IPS-NIHi7 (cell line): Measurements from ENCODE around the gene IFITM1.
A peak's percentile ranks its signal among the peaks of the same experiment; 100 is the strongest.
"Not testable (repeated sequence)": the region's sequence is repeated elsewhere in the genome, so short reads cannot be mapped to it uniquely, and the experiment has no call there.

Source experiments
- DNase-seq: peaks from one replicate; pipeline ENCODE4 v3.0.0; 2012; ENCODE audit warnings: mixed read lengths; ENCODE audit errors: extremely low spot score

The IFITM1 gene

DNA sequence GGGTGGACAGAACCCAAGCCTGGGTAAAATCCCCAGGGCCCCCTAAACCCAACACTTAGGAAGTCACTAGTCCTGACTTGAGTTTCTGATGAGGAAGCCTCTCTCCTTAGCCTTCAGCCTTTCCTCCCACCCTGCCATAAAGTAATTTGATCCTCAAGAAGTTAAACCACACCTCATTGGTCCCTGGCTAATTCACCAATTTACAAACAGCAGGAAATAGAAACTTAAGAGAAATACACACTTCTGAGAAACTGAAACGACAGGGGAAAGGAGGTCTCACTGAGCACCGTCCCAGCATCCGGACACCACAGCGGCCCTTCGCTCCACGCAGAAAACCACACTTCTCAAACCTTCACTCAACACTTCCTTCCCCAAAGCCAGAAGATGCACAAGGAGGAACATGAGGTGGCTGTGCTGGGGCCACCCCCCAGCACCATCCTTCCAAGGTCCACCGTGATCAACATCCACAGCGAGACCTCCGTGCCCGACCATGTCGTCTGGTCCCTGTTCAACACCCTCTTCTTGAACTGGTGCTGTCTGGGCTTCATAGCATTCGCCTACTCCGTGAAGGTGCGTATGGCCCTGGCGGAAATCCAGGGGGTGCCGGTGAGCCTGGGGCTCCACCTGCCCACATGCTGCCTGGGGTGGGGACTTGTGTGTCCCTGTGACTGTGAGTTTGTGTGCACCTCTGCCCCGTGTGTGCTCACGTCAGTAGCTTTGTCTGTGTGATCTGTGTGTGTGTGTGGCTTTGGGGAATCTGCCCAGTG lies at the start of gene IFITM1:
Gene IFITM1 (plus strand): TSS at position 254 of the 767 bp plus-strand sequence. CDS start 131 bp downstream, at position 385.
- DNase-seq, result peak; percentile 66

GRCh38 chr11:266676-267439 lies 47.0 kb upstream of the IFITM1 start:
- DNase-seq, result no peak

- DNase-seq, result no peak
Measured at GRCh38 chr11:267491-267994, 46.3 kb upstream of the IFITM1 start.

DNA sequence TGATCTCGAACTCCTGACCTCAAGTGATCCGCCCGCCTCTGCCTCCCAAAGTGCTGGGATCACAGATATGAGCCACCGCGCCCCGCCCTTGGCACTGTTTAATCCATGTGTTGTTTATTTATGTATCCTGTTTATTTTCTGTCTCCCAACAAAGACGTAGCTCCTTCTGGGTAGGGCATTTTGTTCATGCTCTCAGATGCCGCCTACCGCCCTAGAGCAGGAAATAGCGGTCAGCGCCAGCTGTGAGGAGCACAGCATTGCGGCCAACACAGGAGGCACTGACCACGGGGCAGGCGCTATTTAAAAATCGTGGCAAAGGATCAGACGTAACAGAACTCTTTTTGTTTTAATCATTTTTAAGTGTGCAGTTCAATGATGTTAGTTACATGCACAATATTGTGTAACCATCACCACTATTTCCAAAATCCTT lies 45.1 kb upstream of the IFITM1 start:
- DNase-seq, result not testable (repeated sequence)

GRCh38 chr11:269146-269890 lies 44.5 kb upstream of the IFITM1 start:
- no peak for DNase-seq

DNA sequence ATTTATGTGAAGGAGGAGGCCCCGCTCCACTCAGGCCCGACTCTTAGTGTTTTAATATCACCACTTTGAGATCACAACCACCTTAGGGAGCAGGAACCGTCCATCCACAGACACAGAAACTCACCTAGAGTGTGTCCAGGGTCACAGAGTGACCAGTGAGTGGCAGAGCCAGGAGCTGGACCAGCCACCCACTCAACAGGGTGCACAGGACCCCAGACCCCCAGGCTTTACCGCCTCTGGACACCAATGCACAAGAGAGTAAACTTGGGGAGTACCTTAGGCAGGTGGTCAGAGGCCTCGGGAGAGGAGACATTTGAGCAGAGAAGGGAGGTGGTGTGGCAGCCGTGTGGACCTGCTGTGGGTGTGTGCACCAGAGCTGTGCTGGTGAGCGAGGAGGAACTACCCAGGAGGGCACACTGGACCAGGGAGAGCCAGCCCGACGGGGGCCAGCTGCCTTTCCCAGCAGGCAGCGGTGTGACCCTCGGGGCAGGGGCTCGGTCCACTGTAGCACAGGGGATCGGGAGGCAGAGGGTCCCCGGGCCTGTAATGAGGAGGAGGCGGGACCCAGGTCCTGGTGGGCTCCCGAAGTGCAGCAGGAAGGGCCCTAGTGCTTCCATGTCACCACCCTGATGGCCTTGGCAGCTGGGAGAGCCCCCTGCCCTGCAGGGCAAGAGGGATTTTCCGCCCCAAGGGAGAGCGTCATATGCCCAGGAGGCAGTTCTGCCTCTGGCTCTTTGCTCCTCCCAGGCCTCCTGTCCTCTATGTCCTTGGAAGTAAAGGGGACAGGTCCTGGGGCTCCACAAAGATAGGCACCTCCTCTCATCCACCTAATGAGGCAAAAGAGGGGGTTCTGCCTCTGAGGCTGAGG lies 43.2 kb upstream of the IFITM1 start:
- peak; percentile 6 for DNase-seq

DNA sequence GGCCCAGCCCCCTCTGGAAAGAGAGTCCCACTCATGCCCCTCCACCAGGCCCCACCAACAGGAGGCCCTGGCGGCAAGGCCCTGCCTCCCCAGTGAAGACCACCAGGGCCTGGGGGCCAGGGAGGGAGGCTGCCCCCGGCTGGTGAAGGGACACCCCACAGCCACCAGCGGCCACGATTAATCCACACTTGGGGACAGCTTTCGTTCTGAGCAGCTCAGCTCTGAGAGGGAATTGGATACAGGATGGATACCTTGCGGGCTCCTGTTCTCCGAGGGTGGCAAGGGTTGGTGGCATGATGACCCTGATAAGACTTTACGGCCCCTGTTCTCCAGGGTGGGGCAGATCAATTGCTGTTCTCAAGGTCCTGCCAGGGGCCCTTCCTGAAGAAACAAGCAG lies 42.5 kb upstream of the IFITM1 start:
- peak; percentile 4 for DNase-seq

DNA sequence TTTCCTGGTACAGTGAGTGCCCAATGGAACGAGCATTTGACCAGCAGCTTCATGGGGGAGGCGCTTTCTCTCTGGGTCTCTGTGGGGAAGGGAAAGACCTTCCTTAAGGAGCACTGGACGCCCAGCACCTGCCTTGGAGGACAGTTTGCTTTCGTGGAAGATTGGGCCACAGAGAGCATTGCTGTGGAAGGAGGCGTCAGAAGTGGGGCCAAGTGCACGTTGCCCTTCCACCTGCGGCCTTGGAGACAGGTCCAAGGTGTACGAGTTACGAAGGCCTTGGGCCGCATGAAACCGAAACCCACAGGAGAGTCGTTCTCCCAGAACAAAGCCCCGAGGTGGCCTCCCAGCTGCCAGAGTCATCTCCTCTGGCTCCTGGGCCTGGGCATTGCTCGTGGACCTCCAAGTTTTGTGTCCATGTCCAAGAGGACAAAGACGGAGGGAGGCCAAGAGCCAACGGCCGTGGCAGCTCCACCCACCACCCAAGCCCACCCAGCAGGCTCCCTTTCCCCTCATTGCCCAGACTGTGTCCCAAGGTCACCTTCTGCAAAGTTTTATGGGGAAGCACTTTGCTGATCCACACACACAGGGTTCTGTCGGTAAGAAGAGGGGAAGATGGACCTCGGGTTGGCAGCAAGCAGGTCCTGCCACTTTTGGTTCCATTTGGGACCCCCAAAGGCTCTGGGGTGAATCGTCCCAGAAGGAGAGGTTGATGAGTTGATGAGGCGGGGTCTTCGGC lies 41.5 kb upstream of the IFITM1 start:
- DNase-seq, result peak; percentile 3

DNA sequence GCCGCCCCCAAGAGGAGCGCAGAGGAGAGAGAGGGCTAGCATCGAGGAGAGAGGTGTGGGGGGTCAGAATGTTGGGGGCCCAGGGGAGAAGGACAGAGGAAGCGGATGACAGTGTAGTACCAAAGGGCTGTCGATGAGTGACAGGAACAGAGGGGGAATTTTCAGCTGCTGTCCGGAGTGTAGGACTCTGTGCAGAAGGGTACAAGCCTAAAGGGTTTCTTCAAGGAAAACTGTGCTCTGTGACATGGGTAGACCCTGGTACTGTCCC lies 41.0 kb upstream of the IFITM1 start:
- DNase-seq, result no peak

- DNase-seq, result no peak
Measured at GRCh38 chr11:276219-276618, 37.6 kb upstream of the IFITM1 start.

DNA sequence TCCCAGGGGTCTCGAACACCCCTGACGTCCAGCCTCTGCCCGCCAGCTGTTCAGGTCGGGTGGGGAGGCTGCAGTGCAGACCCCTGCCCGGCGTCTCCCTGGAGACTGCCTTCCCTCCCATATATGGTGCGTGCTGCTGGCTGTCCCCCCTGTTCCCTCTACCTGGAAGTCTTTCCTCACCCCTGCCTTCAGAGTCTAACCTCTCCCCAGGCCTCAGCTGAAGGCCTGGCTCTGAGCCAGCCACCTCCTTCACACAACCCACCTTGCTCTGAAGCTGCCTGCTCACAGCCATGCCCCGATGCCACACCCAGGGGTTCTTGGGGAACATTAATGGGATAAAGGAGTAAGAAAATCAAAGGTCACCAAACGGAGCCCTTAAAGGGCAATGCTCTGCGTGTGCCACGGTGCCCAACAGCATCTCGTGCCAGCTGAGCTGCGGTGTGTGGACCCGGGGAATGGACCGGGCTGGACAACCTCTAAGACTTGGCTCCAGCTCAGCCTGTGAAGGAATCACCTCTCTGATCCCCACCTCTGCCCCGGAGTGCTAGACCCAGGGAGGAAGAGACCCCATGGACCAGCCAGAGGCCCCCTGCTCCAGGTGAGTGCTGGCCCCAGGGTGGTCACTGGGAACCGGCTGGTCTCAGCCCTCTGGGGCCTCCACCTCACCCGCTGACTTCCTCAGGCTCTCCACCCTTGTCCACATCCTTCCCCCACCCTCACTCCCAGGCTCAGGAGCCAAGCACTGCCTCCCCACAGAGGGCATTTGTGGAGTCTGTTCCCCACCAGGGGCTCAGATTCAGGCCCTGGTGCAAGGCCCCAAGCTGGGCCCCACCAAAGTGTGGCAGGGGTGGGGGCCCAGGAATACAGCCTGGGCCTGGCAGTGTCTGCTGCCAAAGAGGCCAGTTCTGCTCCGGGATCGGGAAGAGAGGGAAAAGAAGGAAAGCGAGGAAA lies 35.6 kb upstream of the IFITM1 start, which contains the start of gene NLRP6:
Gene NLRP6 (plus strand): TSS at position 407 of the 951 bp plus-strand sequence. CDS start 163 bp downstream, at position 570.
- no peak for DNase-seq

DNA sequence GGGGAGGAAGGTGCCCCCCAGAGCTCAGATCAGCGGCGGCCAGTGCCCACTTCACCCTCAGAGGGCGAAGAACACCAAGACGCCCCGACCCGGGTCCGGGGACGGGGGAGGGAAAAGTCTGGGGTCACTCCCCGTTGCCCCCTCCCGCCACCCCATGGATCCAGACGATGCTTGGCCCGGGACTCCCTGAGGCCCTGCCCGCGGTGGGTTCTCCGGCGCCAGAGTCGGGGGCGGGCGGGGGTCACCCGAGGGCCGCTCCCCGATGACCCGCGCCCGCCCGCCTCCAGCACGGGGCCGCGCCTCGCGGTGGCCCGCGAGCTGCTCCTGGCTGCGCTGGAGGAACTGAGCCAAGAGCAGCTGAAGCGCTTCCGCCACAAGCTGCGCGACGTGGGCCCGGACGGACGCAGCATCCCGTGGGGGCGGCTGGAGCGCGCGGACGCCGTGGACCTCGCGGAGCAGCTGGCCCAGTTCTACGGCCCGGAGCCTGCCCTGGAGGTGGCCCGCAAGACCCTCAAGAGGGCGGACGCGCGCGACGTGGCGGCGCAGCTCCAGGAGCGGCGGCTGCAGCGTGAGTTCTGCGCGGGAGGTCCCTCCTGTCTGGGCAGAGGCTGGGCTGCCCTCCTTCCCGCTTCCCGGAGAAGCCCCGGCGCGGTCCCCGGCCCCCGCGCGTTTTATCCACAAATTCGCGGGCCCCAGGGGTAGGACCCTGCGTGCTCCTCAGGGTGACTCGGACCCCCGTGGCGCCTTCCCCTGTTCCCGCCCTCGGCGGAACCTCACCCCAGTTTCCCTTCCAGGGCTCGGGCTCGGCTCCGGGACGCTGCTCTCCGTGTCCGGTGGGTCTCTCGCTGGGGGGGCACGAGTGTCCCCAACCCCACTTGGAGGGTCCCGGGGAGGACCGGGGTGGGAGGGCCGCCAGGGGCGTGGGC lies 34.5 kb upstream of the IFITM1 start:
- no peak for DNase-seq

DNA sequence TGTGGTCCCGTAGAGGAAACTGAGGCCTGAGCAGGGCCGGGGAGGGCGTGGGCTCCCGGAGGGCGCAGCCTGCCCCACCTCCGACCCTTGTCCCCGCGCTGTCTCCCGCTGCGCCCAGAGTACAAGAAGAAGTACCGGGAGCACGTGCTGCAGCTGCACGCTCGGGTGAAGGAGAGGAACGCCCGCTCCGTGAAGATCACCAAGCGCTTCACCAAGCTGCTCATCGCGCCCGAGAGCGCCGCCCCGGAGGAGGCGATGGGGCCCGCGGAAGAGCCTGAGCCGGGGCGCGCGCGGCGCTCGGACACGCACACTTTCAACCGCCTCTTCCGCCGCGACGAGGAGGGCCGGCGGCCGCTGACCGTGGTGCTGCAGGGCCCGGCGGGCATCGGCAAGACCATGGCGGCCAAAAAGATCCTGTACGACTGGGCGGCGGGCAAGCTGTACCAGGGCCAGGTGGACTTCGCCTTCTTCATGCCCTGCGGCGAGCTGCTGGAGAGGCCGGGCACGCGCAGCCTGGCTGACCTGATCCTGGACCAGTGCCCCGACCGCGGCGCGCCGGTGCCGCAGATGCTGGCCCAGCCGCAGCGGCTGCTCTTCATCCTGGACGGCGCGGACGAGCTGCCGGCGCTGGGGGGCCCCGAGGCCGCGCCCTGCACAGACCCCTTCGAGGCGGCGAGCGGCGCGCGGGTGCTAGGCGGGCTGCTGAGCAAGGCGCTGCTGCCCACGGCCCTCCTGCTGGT lies 33.7 kb upstream of the IFITM1 start:
- DNase-seq, result no peak

DNA sequence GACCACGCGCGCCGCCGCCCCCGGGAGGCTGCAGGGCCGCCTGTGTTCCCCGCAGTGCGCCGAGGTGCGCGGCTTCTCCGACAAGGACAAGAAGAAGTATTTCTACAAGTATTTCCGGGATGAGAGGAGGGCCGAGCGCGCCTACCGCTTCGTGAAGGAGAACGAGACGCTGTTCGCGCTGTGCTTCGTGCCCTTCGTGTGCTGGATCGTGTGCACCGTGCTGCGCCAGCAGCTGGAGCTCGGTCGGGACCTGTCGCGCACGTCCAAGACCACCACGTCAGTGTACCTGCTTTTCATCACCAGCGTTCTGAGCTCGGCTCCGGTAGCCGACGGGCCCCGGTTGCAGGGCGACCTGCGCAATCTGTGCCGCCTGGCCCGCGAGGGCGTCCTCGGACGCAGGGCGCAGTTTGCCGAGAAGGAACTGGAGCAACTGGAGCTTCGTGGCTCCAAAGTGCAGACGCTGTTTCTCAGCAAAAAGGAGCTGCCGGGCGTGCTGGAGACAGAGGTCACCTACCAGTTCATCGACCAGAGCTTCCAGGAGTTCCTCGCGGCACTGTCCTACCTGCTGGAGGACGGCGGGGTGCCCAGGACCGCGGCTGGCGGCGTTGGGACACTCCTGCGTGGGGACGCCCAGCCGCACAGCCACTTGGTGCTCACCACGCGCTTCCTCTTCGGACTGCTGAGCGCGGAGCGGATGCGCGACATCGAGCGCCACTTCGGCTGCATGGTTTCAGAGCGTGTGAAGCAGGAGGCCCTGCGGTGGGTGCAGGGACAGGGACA lies 32.9 kb upstream of the IFITM1 start:
- DNase-seq, result no peak

DNA sequence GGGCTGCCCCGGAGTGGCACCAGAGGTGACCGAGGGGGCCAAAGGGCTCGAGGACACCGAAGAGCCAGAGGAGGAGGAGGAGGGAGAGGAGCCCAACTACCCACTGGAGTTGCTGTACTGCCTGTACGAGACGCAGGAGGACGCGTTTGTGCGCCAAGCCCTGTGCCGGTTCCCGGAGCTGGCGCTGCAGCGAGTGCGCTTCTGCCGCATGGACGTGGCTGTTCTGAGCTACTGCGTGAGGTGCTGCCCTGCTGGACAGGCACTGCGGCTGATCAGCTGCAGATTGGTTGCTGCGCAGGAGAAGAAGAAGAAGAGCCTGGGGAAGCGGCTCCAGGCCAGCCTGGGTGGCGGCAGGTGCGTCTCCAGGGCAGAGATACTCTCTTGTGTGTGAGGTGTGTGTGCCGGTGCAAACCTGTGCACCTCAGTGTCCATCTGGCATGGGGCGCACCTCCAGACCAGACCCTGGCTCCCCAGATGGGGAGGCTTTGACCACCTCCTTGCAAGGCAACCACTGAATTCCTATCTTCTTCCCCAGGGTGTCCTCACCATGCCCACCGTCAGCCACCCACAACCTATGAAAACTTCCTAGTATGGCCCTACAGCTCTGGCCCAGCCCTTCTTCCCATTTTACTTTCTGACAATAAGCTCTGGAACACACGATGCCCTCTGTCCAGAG lies 32.2 kb upstream of the IFITM1 start:
- DNase-seq, result no peak

GRCh38 chr11:282171-282570 lies 31.7 kb upstream of the IFITM1 start:
- DNase-seq, result no peak
